NCI-H1092 (cell line): Measurements from ENCODE around the gene NME3.

Source experiments
- DNase-seq: peaks from one replicate; lab custom pipeline; 2025; lab: John Stamatoyannopoulos, UW

Gene NME3

GRCh38 chr16:1768767-1769401 lies 2.5 kb downstream of the NME3 start:
- no peak for DNase-seq

GRCh38 chr16:1768061-1768766 lies 3.1 kb downstream of the NME3 start:
- no peak for DNase-seq

- DNase-seq, result no peak
Measured at GRCh38 chr16:1767116-1767994, 4.0 kb downstream of the NME3 start.

GRCh38 chr16:1766701-1767100 lies 4.6 kb downstream of the NME3 start:
- no peak for DNase-seq

- no peak for DNase-seq
Measured at GRCh38 chr16:1766231-1766630, 5.1 kb downstream of the NME3 start.

- DNase-seq, result no peak
Measured at GRCh38 chr16:1765826-1766225, 5.5 kb downstream of the NME3 start.

GRCh38 chr16:1764971-1765370 lies 6.4 kb downstream of the NME3 start:
- no peak for DNase-seq

- no peak for DNase-seq
Measured at GRCh38 chr16:1763521-1764511, 7.5 kb downstream of the NME3 start.

- DNase-seq, result no peak
Measured at GRCh38 chr16:1762879-1763520, 8.3 kb downstream of the NME3 start.

GRCh38 chr16:1762196-1762878 lies 9.0 kb downstream of the NME3 start:
- no peak for DNase-seq

- no peak for DNase-seq
Measured at GRCh38 chr16:1761751-1762150, 9.6 kb downstream of the NME3 start.

GRCh38 chr16:1760911-1761310 lies 10.4 kb downstream of the NME3 start:
- no peak for DNase-seq

GRCh38 chr16:1759511-1759910 lies 11.8 kb downstream of the NME3 start:
- no peak for DNase-seq

GRCh38 chr16:1758923-1759322 lies 12.4 kb downstream of the NME3 start:
- DNase-seq, result no peak

GRCh38 chr16:1757714-1758461 lies 13.5 kb downstream of the NME3 start:
- no peak for DNase-seq

GRCh38 chr16:1754204-1754603 lies 17.1 kb downstream of the NME3 start:
- DNase-seq, result no peak

GRCh38 chr16:1752853-1753252 lies 18.5 kb downstream of the NME3 start:
- no peak for DNase-seq

GRCh38 chr16:1751946-1752345 lies 19.4 kb downstream of the NME3 start:
- no peak for DNase-seq

GRCh38 chr16:1749152-1750117 lies 21.9 kb downstream of the NME3 start:
- no peak for DNase-seq
